ENCODE results near the gene MOK.

Gene MOK

DNA sequence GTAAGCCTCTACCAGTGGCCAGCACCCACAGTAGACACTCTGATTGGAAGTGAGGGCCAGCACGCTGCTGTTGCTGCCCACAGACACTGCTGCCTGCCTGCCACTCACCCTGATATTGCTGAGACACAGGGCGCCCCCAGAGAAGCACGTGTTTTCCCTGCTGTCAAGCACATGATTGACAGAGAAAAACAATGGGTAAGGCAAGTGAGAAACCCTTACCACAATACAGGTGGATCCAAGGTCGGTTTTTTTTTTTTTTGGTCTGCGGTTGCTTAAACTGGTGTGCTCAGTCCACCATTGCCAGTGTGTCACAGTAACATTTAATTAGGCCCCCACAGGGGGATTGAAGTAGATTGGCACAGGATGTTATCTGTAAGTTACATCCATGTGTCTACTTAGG, 99.4 kb downstream of the MOK start:
- no peak overlapping the region for H4K8ac ChIP-seq (ENCODE audit: low read length)
- H2BK5ac ChIP-seq (ENCODE audit: low read depth, low read length, poor library complexity, severe bottlenecking) = no peak overlapping the region
- 98% methylated on average over 4 of the region's 5 CpGs for WGBS
- H3K36me3 ChIP-seq (ENCODE audit: control insufficient read depth in 1 of 2, insufficient read depth in 2 of 2, low read depth in 1 of 2, low read length in 2 of 2) = peaks cover 59 to 62% of the 10 kb centered on the region in 2 experiments
- no peak overlapping the region for H3K4ac ChIP-seq (ENCODE audit: low read depth in 1 of 2, low read length in 2 of 2)
- H3K4me2 ChIP-seq (ENCODE audit: low read length, poor library complexity, severe bottlenecking) = no peak overlapping the region
- H3K79me1 ChIP-seq (replicated peaks; ENCODE audit: low read length, poor library complexity, severe bottlenecking) = peaks cover 55% of the 10 kb centered on the region
- no peak overlapping the region for H3K14ac ChIP-seq (ENCODE audit: low read length in 2 of 2)
- H3K18ac ChIP-seq (ENCODE audit: low read depth in 1 of 2, low read length in 2 of 2) = no peak overlapping the region
- no peak overlapping the region for H2AFZ ChIP-seq (ENCODE audit: low read depth, low read length)
- no peak overlapping the region for H3K27ac ChIP-seq (ENCODE audit: low read length, poor library complexity, severe bottlenecking)
- H3K9me3 ChIP-seq (ENCODE audit: control insufficient read depth, low read length) = no peaks in the 10 kb centered on the region
- no peak overlapping the region for H2AK5ac ChIP-seq (ENCODE audit: low read length, severe bottlenecking)
- H3K27me3 ChIP-seq (ENCODE audit: control insufficient read depth in 1 of 2, insufficient read depth in 1 of 2, low read length in 2 of 2) = no peaks in the 10 kb centered on the region
- H2BK15ac ChIP-seq (ENCODE audit: low read depth, poor library complexity, severe bottlenecking) = no peak overlapping the region
- no peak overlapping the region for H2BK12ac ChIP-seq (ENCODE audit: low read length in 2 of 2)
- H3K9ac ChIP-seq (ENCODE audit: low read length) = no peak overlapping the region
- DNase-seq = no peak
- no peak overlapping the region for H3K4me3 ChIP-seq (ENCODE audit: insufficient read depth in 1 of 2, low read depth in 1 of 2, low read length in 2 of 2)
- H2BK120ac ChIP-seq (ENCODE audit: low read depth, low read length) = no peak overlapping the region
- peaks cover 17% of the 10 kb centered on the region for H3K4me1 ChIP-seq (ENCODE audit: control insufficient read depth, insufficient read depth, low read depth, low read length)
- no peak overlapping the region for H4K91ac ChIP-seq (ENCODE audit: low read length)
- H3K23ac ChIP-seq (ENCODE audit: low read length in 2 of 2) = no peak overlapping the region

GRCh38 chr14:102203382-102203781, 101.6 kb downstream of the MOK start:
- no peak overlapping the region for H2BK12ac ChIP-seq (ENCODE audit: low read length in 2 of 2)
- WGBS = 81% methylated on average over 6 of the region's 6 CpGs
- no peak overlapping the region for H3K18ac ChIP-seq (ENCODE audit: low read depth in 1 of 2, low read length in 2 of 2)
- H3K27me3 ChIP-seq (ENCODE audit: control insufficient read depth in 1 of 2, insufficient read depth in 1 of 2, low read length in 2 of 2) = no peaks in the 10 kb centered on the region
- H3K9ac ChIP-seq (ENCODE audit: low read length) = no peak overlapping the region
- no peak overlapping the region for H3K23ac ChIP-seq (ENCODE audit: low read length in 2 of 2)
- H2BK5ac ChIP-seq (ENCODE audit: low read depth, low read length, poor library complexity, severe bottlenecking) = no peak overlapping the region
- H3K36me3 ChIP-seq (ENCODE audit: control insufficient read depth in 1 of 2, insufficient read depth in 2 of 2, low read depth in 1 of 2, low read length in 2 of 2) = peaks cover 57 to 61% of the 10 kb centered on the region in 2 experiments
- H2AK5ac ChIP-seq (ENCODE audit: low read length, severe bottlenecking) = no peak overlapping the region
- no peak overlapping the region for H3K27ac ChIP-seq (ENCODE audit: low read length, poor library complexity, severe bottlenecking)
- no peaks in the 10 kb centered on the region for H3K9me3 ChIP-seq (ENCODE audit: control insufficient read depth, low read length)
- H3K4ac ChIP-seq (ENCODE audit: low read depth in 1 of 2, low read length in 2 of 2) = no peak overlapping the region
- no peak overlapping the region for H2BK120ac ChIP-seq (ENCODE audit: low read depth, low read length)
- H3K4me3 ChIP-seq (ENCODE audit: insufficient read depth in 1 of 2, low read depth in 1 of 2, low read length in 2 of 2) = no peak overlapping the region
- peaks cover 18% of the 10 kb centered on the region for H3K4me1 ChIP-seq (ENCODE audit: control insufficient read depth, insufficient read depth, low read depth, low read length)
- H3K14ac ChIP-seq (ENCODE audit: low read length in 2 of 2) = no peak overlapping the region
- no peak overlapping the region for H2BK15ac ChIP-seq (ENCODE audit: low read depth, poor library complexity, severe bottlenecking)
- no peak overlapping the region for H4K91ac ChIP-seq (ENCODE audit: low read length)
- no peak overlapping the region for H2AFZ ChIP-seq (ENCODE audit: low read depth, low read length)
- H3K4me2 ChIP-seq (ENCODE audit: low read length, poor library complexity, severe bottlenecking) = no peak overlapping the region
- peaks cover 66% of the 10 kb centered on the region for H3K79me1 ChIP-seq (replicated peaks; ENCODE audit: low read length, poor library complexity, severe bottlenecking)
- no peak for DNase-seq
- no peak overlapping the region for H4K8ac ChIP-seq (ENCODE audit: low read length)

GRCh38 chr14:102202944-102203343, 102.0 kb downstream of the MOK start:
- 99% methylated on average over 2 of the region's 3 CpGs for WGBS
- no peak overlapping the region for H3K4me3 ChIP-seq (ENCODE audit: insufficient read depth in 1 of 2, low read depth in 1 of 2, low read length in 2 of 2)

DNA sequence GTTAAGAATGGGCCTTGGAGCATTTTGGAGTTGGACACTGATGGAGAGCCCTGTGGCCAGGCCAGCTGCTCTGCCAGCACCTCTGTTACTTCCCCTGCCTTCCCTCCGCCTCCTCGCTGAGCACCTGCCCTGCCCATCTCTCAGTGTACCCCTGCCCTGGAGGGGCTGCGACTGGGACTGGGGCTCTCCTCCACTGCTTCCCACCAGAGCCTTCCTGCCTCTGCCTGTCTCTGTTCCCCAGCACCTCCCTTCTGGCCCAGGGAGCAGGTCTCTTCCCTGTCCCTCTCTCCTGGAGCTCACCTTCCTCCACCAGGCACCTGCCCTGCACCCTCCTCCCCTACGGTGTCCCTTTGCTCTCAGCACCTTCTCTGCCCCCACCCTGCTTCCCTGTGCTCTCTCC, 103.2 kb downstream of the MOK start:
- no peak overlapping the region for H2AK5ac ChIP-seq (ENCODE audit: low read length, severe bottlenecking)
- peaks cover 48 to 65% of the 10 kb centered on the region in 2 experiments for H3K36me3 ChIP-seq (ENCODE audit: control insufficient read depth in 1 of 2, insufficient read depth in 2 of 2, low read depth in 1 of 2, low read length in 2 of 2)
- H3K14ac ChIP-seq (ENCODE audit: low read length in 2 of 2) = peak overlapping the region in 1 of 2 experiments; percentile 13
- no peak overlapping the region for H2BK120ac ChIP-seq (ENCODE audit: low read depth, low read length)
- no peak overlapping the region for H3K9ac ChIP-seq (ENCODE audit: low read length)
- H2AFZ ChIP-seq (ENCODE audit: low read depth, low read length) = no peak overlapping the region
- no peak overlapping the region for H4K8ac ChIP-seq (ENCODE audit: low read length)
- peaks cover 63% of the 10 kb centered on the region for H3K79me1 ChIP-seq (replicated peaks; ENCODE audit: low read length, poor library complexity, severe bottlenecking)
- H3K27ac ChIP-seq (ENCODE audit: low read length, poor library complexity, severe bottlenecking) = no peak overlapping the region
- H4K91ac ChIP-seq (ENCODE audit: low read length) = no peak overlapping the region
- 80% methylated on average over 4 of the region's 4 CpGs for WGBS
- H3K27me3 ChIP-seq (ENCODE audit: control insufficient read depth in 1 of 2, insufficient read depth in 1 of 2, low read length in 2 of 2) = no peaks in the 10 kb centered on the region
- H3K4me1 ChIP-seq (ENCODE audit: control insufficient read depth, insufficient read depth, low read depth, low read length) = peaks cover 13% of the 10 kb centered on the region
- no peak overlapping the region for H2BK15ac ChIP-seq (ENCODE audit: low read depth, poor library complexity, severe bottlenecking)
- H2BK5ac ChIP-seq (ENCODE audit: low read depth, low read length, poor library complexity, severe bottlenecking) = no peak overlapping the region
- no peaks in the 10 kb centered on the region for H3K9me3 ChIP-seq (ENCODE audit: control insufficient read depth, low read length)
- no peak overlapping the region for H3K23ac ChIP-seq (ENCODE audit: low read length in 2 of 2)
- H2BK12ac ChIP-seq (ENCODE audit: low read length in 2 of 2) = no peak overlapping the region
- no peak overlapping the region for H3K4me3 ChIP-seq (ENCODE audit: insufficient read depth in 1 of 2, low read depth in 1 of 2, low read length in 2 of 2)
- no peak for DNase-seq
- H3K18ac ChIP-seq (ENCODE audit: low read depth in 1 of 2, low read length in 2 of 2) = no peak overlapping the region
- H3K4me2 ChIP-seq (ENCODE audit: low read length, poor library complexity, severe bottlenecking) = no peak overlapping the region
- no peak overlapping the region for H3K4ac ChIP-seq (ENCODE audit: low read depth in 1 of 2, low read length in 2 of 2)

More at GRCh38 chr14:102202944-102203343, 102.0 kb downstream of the MOK start:
- no peak for DNase-seq
- Histone ChIP-seq H3K9me3 (ENCODE audit: control insufficient read depth, low read length) (no peaks in the 10 kb centered on the region), H2BK15ac (ENCODE audit: low read depth, poor library complexity, severe bottlenecking) (no peak overlapping the region), H3K23ac (ENCODE audit: low read length in 2 of 2) (no peak overlapping the region), H3K9ac (ENCODE audit: low read length) (no peak overlapping the region), H3K18ac (ENCODE audit: low read depth in 1 of 2, low read length in 2 of 2) (no peak overlapping the region), H2AFZ (ENCODE audit: low read depth, low read length) (no peak overlapping the region), H3K14ac (ENCODE audit: low read length in 2 of 2) (no peak overlapping the region), H2BK120ac (ENCODE audit: low read depth, low read length) (no peak overlapping the region), H4K91ac (ENCODE audit: low read length) (no peak overlapping the region), H2BK5ac (ENCODE audit: low read depth, low read length, poor library complexity, severe bottlenecking) (no peak overlapping the region), H3K36me3 (ENCODE audit: control insufficient read depth in 1 of 2, insufficient read depth in 2 of 2, low read depth in 1 of 2, low read length in 2 of 2) (peaks cover 56 to 60% of the 10 kb centered on the region in 2 experiments), H3K27me3 (ENCODE audit: control insufficient read depth in 1 of 2, insufficient read depth in 1 of 2, low read length in 2 of 2) (no peaks in the 10 kb centered on the region), H3K4me2 (ENCODE audit: low read length, poor library complexity, severe bottlenecking) (no peak overlapping the region), H3K4me1 (ENCODE audit: control insufficient read depth, insufficient read depth, low read depth, low read length) (peaks cover 18% of the 10 kb centered on the region), H4K8ac (ENCODE audit: low read length) (no peak overlapping the region), H3K79me1 (replicated peaks; ENCODE audit: low read length, poor library complexity, severe bottlenecking) (peaks cover 64% of the 10 kb centered on the region), H3K27ac (ENCODE audit: low read length, poor library complexity, severe bottlenecking) (no peak overlapping the region), H3K4ac (ENCODE audit: low read depth in 1 of 2, low read length in 2 of 2) (no peak overlapping the region), H2BK12ac (ENCODE audit: low read length in 2 of 2) (no peak overlapping the region), H2AK5ac (ENCODE audit: low read length, severe bottlenecking) (no peak overlapping the region)
